Lower lobe of right lung (tissue), 2 donors: Measurements from ENCODE around the gene TSPAN4. TPM values are rescaled to one million over a fixed set of nuclear protein-coding genes. Genes with fewer than 3 reads are reported as not detected.
A peak's percentile ranks its signal among the peaks of the same experiment; 100 is the strongest.

Source experiments
- ATAC-seq, 2 donors: fragments of 200-7000 bp; cut with Tn5 transposase; one replicate each; pipeline ENCODE4 v1.9.1; 2020 to 2022; ENCODE audit warnings: mild to moderate bottlenecking in 2 of 2, moderate library complexity in 2 of 2
- DNase-seq: peaks from one replicate; pipeline ENCODE4 v3.0.0-alpha.2; 2020
- H3K27ac ChIP-seq: fragments of 200-600 bp; one replicate; pipeline ENCODE4 v1.8.0; 2022
- H3K27me3 ChIP-seq: fragments of 200-600 bp; one replicate; pipeline ENCODE4 v1.8.0; 2022; ENCODE audit warnings: low read depth
- H3K36me3 ChIP-seq: fragments of 200-600 bp; one replicate; pipeline ENCODE4 v1.8.0; 2022; ENCODE audit warnings: mild to moderate bottlenecking
- H3K4me1 ChIP-seq: fragments of 200-600 bp; one replicate; pipeline ENCODE4 v1.8.0; 2022
- H3K4me3 ChIP-seq: fragments of 200-600 bp; one replicate; pipeline ENCODE4 v1.8.0; 2022; ENCODE audit warnings: mild to moderate bottlenecking
- H3K9me3 ChIP-seq: fragments of 200-600 bp; one replicate; pipeline ENCODE4 v1.8.0; 2022
- intact Hi-C: fragments of 100-400 bp; cut with DNase I; formaldehyde crosslinking; loops from one replicate; pipeline ENCODE4 v1.11.0; 2022
- total RNA-seq: library from RNA; stranded (reverse); fragmentation: NEBNext Ultra II Directional; extraction: Animal tissue kit (Norgen Biotek cat#: 25700); gene quantifications from one replicate; pipeline ENCODE4 v1.2.1, GENCODE V29; 2021
- TF ChIP-seq, protein P1 (sequence below): fragments of 200-600 bp; IDR thresholded peaks from one replicate; pipeline ENCODE4 v1.8.0; 2022; ENCODE audit warnings: antibody characterized with exemption, mild to moderate bottlenecking
- donor health status: DM: no; HTN: yes; CAD: no; lungs with severe emphysema.

Gene TSPAN4
- total RNA-seq, 1 donor from 2014 or later: 140 TPM

DNA sequence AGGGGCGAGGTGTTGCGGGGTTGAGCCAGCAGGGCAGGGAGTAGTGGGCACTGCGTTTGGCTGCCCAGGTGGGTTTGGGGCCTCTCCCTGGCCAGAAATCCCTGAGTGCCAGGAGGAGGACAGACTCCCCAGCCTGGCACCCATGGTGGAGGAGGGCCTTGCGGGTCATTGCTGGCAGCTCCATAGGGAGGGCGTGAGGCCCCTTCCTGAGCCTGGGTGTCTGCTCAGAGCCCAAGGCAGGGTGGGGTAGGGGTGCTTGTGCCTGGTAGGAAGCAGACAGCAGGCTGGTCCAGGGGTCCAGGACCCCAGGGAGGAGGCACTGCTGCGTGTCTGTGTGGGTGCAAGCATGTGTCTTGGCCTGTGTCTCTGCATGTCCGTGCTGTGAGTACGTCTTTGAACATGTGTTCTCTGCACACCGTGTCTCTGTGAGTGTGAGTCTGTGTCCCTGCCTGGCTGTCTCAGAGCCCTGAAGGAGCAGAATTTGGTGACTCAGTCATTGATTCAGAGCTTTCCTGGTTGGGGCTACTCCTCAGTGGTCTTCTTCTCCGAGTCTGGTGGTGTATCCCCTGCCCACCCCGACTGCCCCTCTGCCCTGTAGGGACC, 3.9 kb downstream of the TSPAN4 start:
- no peak overlapping the region for H3K27ac ChIP-seq
- H3K4me3 ChIP-seq: no peak overlapping the region
- DNase-seq: no peak
- TF ChIP-seq, protein P1, sequence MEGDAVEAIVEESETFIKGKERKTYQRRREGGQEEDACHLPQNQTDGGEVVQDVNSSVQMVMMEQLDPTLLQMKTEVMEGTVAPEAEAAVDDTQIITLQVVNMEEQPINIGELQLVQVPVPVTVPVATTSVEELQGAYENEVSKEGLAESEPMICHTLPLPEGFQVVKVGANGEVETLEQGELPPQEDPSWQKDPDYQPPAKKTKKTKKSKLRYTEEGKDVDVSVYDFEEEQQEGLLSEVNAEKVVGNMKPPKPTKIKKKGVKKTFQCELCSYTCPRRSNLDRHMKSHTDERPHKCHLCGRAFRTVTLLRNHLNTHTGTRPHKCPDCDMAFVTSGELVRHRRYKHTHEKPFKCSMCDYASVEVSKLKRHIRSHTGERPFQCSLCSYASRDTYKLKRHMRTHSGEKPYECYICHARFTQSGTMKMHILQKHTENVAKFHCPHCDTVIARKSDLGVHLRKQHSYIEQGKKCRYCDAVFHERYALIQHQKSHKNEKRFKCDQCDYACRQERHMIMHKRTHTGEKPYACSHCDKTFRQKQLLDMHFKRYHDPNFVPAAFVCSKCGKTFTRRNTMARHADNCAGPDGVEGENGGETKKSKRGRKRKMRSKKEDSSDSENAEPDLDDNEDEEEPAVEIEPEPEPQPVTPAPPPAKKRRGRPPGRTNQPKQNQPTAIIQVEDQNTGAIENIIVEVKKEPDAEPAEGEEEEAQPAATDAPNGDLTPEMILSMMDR: no peak
- peaks cover 7% of the 10 kb centered on the region for H3K36me3 ChIP-seq
- no peak for ATAC-seq
- no peaks in the 10 kb centered on the region for H3K27me3 ChIP-seq
- no peaks in the 10 kb centered on the region for H3K9me3 ChIP-seq
- intact Hi-C loops: no loop called here
- peaks cover 65% of the 10 kb centered on the region for H3K4me1 ChIP-seq

GRCh38 chr11:847876-848275, 5.2 kb downstream of the TSPAN4 start:
- intact Hi-C loops: no loop called here
- Histone ChIP-seq H3K27me3 (no peaks in the 10 kb centered on the region), H3K27ac (no peak overlapping the region), H3K9me3 (no peaks in the 10 kb centered on the region), H3K4me3 (no peak overlapping the region), H3K4me1 (peaks cover 61% of the 10 kb centered on the region), H3K36me3 (peaks cover 11% of the 10 kb centered on the region)
- no peak for ATAC-seq
- DNase-seq: no peak
- TF ChIP-seq, protein P1: no peak

DNA sequence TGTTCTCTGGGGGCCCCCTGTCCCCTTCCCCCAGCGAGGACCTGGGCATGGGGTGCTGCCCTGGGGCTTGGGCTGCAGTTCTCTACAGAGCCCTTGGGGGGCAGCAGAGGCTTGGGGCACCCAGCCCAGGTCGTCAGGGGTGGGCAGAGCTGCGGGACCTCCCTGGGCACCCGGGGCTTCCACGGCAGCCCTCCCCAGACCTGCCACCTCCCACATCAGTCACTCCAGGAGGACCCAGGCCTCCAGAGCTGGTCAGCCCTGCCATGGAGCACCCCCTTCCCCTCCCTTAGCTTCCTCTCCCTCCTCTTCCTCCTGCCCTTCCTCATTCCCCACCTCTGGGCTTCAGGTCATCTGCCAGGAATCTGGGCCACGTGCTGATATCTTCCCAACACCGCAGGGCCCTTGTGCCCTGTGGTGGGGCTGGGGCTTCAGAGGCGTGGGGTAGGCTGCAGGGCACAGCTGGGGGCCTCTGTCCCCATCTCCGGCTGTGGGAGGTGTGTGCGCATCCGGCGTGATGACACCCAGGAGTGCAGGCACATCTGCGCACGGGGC, 5.8 kb downstream of the TSPAN4 start:
- H3K36me3 ChIP-seq: peaks cover 11% of the 10 kb centered on the region
- no peaks in the 10 kb centered on the region for H3K9me3 ChIP-seq
- DNase-seq (no peak), ATAC-seq (no peak)
- TF ChIP-seq, protein P1: peak; percentile 91
- intact Hi-C loops: no loop called here
- H3K4me1 ChIP-seq: peaks cover 61% of the 10 kb centered on the region
- no peak overlapping the region for H3K27ac ChIP-seq
- H3K4me3 ChIP-seq: peak overlapping the region; percentile 48
- H3K27me3 ChIP-seq: no peaks in the 10 kb centered on the region

DNA sequence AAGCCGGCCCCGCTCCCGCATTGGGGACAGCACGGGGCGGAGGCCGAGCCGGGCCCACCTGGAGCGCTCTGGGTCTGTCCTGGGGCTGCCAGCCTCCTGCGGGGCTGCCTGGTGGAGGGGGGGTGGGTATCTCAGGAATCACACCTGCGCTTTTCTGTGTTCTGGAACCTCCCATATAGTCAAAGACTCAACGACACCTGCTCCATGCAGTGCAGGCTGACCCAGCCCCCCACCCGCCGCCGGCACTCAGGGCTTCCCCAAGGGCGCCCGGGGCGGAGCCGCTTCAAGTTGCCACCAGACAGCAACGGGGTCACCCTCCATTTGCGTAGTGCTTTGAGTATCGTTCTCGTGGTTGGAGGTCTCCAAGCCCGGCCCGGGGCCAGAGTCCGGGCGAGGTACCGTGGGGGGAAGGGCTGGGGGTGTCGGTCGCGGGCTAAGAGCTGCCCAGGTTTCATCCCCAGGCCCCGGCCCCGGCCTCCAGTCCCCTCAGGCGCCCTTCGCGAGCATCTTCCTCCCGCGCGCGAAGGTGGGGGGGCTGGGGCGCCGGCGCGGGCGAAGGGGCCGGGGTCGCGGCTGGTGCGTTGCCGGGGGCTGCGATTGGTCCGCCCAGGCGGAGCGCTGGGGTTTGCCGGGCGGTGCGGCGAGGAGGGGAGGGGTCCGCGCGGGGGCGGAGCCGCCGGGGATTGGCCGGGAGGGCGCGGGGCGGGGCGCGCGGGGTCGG, 6.6 kb downstream of the TSPAN4 start:
- TF ChIP-seq, protein P1: no peak
- ATAC-seq (no peak), DNase-seq (no peak)
- Histone ChIP-seq H3K36me3 (peaks cover 11% of the 10 kb centered on the region), H3K9me3 (no peaks in the 10 kb centered on the region), H3K4me3 (peak overlapping the region; percentile 48), H3K4me1 (peaks cover 54% of the 10 kb centered on the region), H3K27ac (no peak overlapping the region), H3K27me3 (no peaks in the 10 kb centered on the region)
- intact Hi-C loops: no loop called here

DNA sequence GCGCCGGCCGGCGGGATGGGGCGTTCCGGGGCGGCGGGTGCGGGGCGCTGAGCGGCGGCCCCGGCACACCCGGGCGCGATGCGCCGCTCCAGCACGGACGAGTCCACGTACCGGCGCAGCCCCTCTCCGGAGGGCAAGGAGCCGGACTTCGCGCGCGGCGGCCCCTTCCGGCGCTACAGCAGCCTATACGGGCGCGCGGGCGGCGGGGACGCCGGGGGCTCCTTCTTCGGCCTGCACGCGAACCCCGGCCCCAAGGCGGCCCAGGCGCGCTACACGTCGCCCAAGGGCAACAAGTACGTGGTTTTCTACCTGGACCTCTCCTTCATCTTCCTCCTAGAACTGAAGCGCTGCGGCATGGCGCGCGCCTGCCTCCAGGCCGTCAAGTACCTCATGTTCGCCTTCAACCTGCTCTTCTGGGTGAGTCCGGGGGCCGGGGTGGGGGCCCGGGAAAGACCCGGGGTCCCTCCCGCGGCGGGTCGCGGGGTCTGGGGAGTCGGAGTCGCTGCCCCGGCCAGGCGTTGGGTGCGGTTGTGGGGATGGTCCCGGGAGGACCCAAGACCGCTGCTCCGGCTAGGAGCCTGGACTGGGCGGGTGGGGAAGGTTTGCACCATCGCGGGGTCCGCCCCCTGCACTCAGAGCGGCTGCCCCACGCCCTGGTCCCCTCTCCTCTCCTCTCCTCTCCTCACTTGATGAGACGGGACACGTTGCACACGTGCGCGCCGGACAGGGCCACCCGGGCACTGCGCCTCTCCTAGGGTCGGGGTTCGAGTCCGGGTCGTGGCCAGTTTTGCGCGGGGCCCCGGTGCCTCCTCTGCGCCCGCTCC, 7.5 kb downstream of the TSPAN4 start:
- Histone ChIP-seq H3K4me1 (peaks cover 49% of the 10 kb centered on the region), H3K27me3 (no peaks in the 10 kb centered on the region), H3K27ac (no peak overlapping the region), H3K4me3 (peak overlapping the region; percentile 40), H3K9me3 (no peaks in the 10 kb centered on the region), H3K36me3 (peaks cover 12% of the 10 kb centered on the region)
- ATAC-seq: no peak
- intact Hi-C loops: no loop called here
- DNase-seq: no peak
- TF ChIP-seq, protein P1: no peak
